Measurements from ENCODE around the gene VPS54. TPM values are rescaled to one million over a fixed set of nuclear protein-coding genes. Genes with fewer than 3 reads are reported as not detected.

VPS54 gene
- total RNA-seq, 4 donors from 2014 or later = 4.1 to 27.6 (median 18.6) TPM

DNA sequence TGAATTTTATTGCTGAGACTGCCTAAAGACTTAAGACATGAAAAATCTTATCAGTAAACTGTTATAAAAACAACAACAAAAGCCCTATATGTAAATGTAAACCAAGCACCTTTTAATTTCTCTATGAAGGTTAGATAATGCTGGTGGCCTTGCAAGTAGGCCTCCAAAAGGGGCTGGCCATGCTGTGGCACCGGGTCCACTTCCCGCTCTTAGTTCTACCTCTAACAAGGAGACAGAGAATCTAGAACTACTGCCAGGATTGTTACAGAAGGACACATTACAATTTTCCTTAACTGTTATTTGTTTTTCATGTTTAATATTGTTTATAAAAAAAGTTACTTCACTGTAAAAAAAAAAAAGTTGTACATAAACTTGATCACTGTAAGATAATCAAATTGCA, 128.6 kb downstream of the VPS54 start:
- Histone ChIP-seq H3K9me3 (no peaks in the 10 kb centered on the region), H3K27me3 (no peaks in the 10 kb centered on the region), H3K27ac (no peak overlapping the region), H3K4me3 (no peak overlapping the region), H3K4me1 (no peaks in the 10 kb centered on the region), H3K36me3 (peaks cover 0 to 83% (median 32%) of the 10 kb centered on the region in 4 donors)
- TF ChIP-seq POLR2A (IDR thresholded peaks at IDR 0.05) (no peak), POLR2AphosphoS5 (IDR thresholded peaks at IDR 0.05) (no peak), EP300 (IDR thresholded peaks at IDR 0.05; ENCODE audit: low read depth) (no peak)
- TF ChIP-seq, protein P1, sequence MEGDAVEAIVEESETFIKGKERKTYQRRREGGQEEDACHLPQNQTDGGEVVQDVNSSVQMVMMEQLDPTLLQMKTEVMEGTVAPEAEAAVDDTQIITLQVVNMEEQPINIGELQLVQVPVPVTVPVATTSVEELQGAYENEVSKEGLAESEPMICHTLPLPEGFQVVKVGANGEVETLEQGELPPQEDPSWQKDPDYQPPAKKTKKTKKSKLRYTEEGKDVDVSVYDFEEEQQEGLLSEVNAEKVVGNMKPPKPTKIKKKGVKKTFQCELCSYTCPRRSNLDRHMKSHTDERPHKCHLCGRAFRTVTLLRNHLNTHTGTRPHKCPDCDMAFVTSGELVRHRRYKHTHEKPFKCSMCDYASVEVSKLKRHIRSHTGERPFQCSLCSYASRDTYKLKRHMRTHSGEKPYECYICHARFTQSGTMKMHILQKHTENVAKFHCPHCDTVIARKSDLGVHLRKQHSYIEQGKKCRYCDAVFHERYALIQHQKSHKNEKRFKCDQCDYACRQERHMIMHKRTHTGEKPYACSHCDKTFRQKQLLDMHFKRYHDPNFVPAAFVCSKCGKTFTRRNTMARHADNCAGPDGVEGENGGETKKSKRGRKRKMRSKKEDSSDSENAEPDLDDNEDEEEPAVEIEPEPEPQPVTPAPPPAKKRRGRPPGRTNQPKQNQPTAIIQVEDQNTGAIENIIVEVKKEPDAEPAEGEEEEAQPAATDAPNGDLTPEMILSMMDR (IDR thresholded peaks at IDR 0.05) = no peak
- in situ Hi-C loops (cut with MboI; ENCODE audit: low pct_ligation_motif_present in 1 of 4, low pct_unique_long_range_greater_than_20kb in 1 of 4, low sequenced_read_pairs in 3 of 4) (no loop called here), intact Hi-C loops (cut with DNase I; ENCODE audit: low total_unique reads) (no loop called here)
- DNase-seq = no peak
- 97 to 100% methylated on average over 2 of the region's 2 CpGs for WGBS, 2 donors (ENCODE audit: low coverage in 1 of 2)

- in situ Hi-C loops (cut with MboI; ENCODE audit: low pct_ligation_motif_present in 1 of 4, low pct_unique_long_range_greater_than_20kb in 1 of 4, low sequenced_read_pairs in 3 of 4) (loop anchor here in 2 of 4 donors (10.0 kb wide), 2 partner anchors 194 to 204 kb away; no protein-coding TSS in a partner anchor), intact Hi-C loops (cut with DNase I; ENCODE audit: low total_unique reads) (no loop called here)
- no peak overlapping the region for H3K4me3 ChIP-seq
- no peak overlapping the region for H3K27ac ChIP-seq
- no peaks in the 10 kb centered on the region for H3K27me3 ChIP-seq
- TF ChIP-seq, protein P1 (IDR thresholded peaks at IDR 0.05) = peak; percentile 59 to 68 (median 64)
- TF ChIP-seq EP300 (IDR thresholded peaks at IDR 0.05; ENCODE audit: low read depth) = no peak
- no peaks in the 10 kb centered on the region for H3K9me3 ChIP-seq
- DNase-seq = peak; percentile 32
- no peaks in the 10 kb centered on the region for H3K4me1 ChIP-seq
- H3K36me3 ChIP-seq = peaks cover 0 to 88% (median 37%) of the 10 kb centered on the region in 4 donors
- 90 to 91% methylated on average over 6 of the region's 6 CpGs for WGBS, 2 donors (ENCODE audit: low coverage in 1 of 2)
Measured at GRCh38 chr2:63888490-63889402, 130.5 kb downstream of the VPS54 start.

DNA sequence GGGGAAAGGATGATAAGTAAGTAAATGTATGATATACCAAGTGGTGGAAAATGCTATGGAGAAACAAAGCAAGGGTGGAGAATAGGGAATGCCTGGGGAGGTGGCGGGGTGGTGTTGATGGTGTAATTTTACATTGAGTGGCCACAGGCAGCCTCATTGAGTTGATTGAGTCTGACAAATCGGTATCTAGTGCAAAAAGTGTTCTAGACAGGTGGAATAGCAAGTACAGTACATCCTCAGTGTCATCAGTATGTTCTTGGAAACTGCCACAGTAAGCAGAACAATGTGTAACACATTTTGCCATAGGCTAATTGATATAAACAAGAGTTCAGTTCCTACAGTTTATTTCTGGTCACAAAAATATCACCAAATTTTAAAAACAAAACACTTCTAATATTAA, 131.2 kb downstream of the VPS54 start:
- no peak for DNase-seq
- H3K27ac ChIP-seq = no peak overlapping the region
- TF ChIP-seq EP300 (IDR thresholded peaks at IDR 0.05; ENCODE audit: low read depth) (no peak), POLR2AphosphoS5 (IDR thresholded peaks at IDR 0.05) (no peak), POLR2A (IDR thresholded peaks at IDR 0.05) (no peak)
- TF ChIP-seq, protein P1 (IDR thresholded peaks at IDR 0.05) = no peak
- in situ Hi-C loops (cut with MboI; ENCODE audit: low pct_ligation_motif_present in 1 of 4, low pct_unique_long_range_greater_than_20kb in 1 of 4, low sequenced_read_pairs in 3 of 4) = loop anchor here in 2 of 4 donors (10.0 kb wide), 2 partner anchors 193 to 203 kb away; no protein-coding TSS in a partner anchor
- intact Hi-C loops (cut with DNase I; ENCODE audit: low total_unique reads) = no loop called here
- 80 to 88% methylated on average over 1 to 2 of the region's 2 CpGs for WGBS, 2 donors (ENCODE audit: low coverage in 1 of 2)
- no peak overlapping the region for H3K4me3 ChIP-seq
- H3K27me3 ChIP-seq = no peaks in the 10 kb centered on the region
- H3K9me3 ChIP-seq = no peaks in the 10 kb centered on the region
- H3K4me1 ChIP-seq = no peaks in the 10 kb centered on the region
- peaks cover 1 to 85% (median 38%) of the 10 kb centered on the region in 4 donors for H3K36me3 ChIP-seq

GRCh38 chr2:63886445-63886844, 132.8 kb downstream of the VPS54 start:
- Histone ChIP-seq H3K4me3 (no peak overlapping the region), H3K36me3 (peaks cover 1 to 74% (median 33%) of the 10 kb centered on the region in 4 donors), H3K4me1 (no peaks in the 10 kb centered on the region), H3K27ac (no peak overlapping the region), H3K27me3 (no peaks in the 10 kb centered on the region), H3K9me3 (no peaks in the 10 kb centered on the region)
- TF ChIP-seq, protein P1 (IDR thresholded peaks at IDR 0.05) = no peak
- TF ChIP-seq POLR2AphosphoS5 (IDR thresholded peaks at IDR 0.05) = peak in 1 of 3 donors; percentile 15
- TF ChIP-seq POLR2A (IDR thresholded peaks at IDR 0.05) = no peak
- DNase-seq = no peak
- in situ Hi-C loops (cut with MboI; ENCODE audit: low pct_ligation_motif_present in 1 of 4, low pct_unique_long_range_greater_than_20kb in 1 of 4, low sequenced_read_pairs in 3 of 4) = loop anchor here in 2 of 4 donors (10.0 kb wide), 2 partner anchors 192 to 202 kb away; no protein-coding TSS in a partner anchor
- WGBS, 2 donors (ENCODE audit: low coverage in 1 of 2) = 91 to 100% methylated on average over 2 of the region's 2 CpGs
- intact Hi-C loops (cut with DNase I; ENCODE audit: low total_unique reads) = no loop called here
